ENCODE data around the gene CIDEC. TPM values are rescaled to one million over a fixed set of nuclear protein-coding genes. Genes with fewer than 3 reads are reported as not detected.
"Not testable (repeated sequence)": the region's sequence is repeated elsewhere in the genome, so short reads cannot be mapped to it uniquely, and the experiment has no call there.

The CIDEC gene
- total and polyA plus RNA-seq, 2 experiments from 2014 or later: not detected

- TF ChIP-seq, protein P1, sequence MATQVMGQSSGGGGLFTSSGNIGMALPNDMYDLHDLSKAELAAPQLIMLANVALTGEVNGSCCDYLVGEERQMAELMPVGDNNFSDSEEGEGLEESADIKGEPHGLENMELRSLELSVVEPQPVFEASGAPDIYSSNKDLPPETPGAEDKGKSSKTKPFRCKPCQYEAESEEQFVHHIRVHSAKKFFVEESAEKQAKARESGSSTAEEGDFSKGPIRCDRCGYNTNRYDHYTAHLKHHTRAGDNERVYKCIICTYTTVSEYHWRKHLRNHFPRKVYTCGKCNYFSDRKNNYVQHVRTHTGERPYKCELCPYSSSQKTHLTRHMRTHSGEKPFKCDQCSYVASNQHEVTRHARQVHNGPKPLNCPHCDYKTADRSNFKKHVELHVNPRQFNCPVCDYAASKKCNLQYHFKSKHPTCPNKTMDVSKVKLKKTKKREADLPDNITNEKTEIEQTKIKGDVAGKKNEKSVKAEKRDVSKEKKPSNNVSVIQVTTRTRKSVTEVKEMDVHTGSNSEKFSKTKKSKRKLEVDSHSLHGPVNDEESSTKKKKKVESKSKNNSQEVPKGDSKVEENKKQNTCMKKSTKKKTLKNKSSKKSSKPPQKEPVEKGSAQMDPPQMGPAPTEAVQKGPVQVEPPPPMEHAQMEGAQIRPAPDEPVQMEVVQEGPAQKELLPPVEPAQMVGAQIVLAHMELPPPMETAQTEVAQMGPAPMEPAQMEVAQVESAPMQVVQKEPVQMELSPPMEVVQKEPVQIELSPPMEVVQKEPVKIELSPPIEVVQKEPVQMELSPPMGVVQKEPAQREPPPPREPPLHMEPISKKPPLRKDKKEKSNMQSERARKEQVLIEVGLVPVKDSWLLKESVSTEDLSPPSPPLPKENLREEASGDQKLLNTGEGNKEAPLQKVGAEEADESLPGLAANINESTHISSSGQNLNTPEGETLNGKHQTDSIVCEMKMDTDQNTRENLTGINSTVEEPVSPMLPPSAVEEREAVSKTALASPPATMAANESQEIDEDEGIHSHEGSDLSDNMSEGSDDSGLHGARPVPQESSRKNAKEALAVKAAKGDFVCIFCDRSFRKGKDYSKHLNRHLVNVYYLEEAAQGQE (IDR thresholded peaks at IDR 0.05; ENCODE audit: unreplicated experiment): no peak
- TF ChIP-seq ZNF331 (CRISPR knock-in tag; IDR thresholded peaks at IDR 0.05; ENCODE audit: low read depth): no peak
- TF ChIP-seq, protein P2, sequence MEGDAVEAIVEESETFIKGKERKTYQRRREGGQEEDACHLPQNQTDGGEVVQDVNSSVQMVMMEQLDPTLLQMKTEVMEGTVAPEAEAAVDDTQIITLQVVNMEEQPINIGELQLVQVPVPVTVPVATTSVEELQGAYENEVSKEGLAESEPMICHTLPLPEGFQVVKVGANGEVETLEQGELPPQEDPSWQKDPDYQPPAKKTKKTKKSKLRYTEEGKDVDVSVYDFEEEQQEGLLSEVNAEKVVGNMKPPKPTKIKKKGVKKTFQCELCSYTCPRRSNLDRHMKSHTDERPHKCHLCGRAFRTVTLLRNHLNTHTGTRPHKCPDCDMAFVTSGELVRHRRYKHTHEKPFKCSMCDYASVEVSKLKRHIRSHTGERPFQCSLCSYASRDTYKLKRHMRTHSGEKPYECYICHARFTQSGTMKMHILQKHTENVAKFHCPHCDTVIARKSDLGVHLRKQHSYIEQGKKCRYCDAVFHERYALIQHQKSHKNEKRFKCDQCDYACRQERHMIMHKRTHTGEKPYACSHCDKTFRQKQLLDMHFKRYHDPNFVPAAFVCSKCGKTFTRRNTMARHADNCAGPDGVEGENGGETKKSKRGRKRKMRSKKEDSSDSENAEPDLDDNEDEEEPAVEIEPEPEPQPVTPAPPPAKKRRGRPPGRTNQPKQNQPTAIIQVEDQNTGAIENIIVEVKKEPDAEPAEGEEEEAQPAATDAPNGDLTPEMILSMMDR (conservative IDR thresholded peaks at IDR 0.05; ENCODE audit: low read depth in 2 of 2): no peak
- TF ChIP-seq EZH2 (IDR thresholded peaks at IDR 0.05; ENCODE audit: low read depth, unreplicated experiment): no peak
- no peak for TF ChIP-seq JUNB (IDR thresholded peaks at IDR 0.05; ENCODE audit: unreplicated experiment)
- no peak for TF ChIP-seq ETS1 (IDR thresholded peaks at IDR 0.05)
- TF ChIP-seq NANOG (IDR thresholded peaks at IDR 0.05; ENCODE audit: borderline replicate concordance): no peak
Observed at GRCh38 chr3:9875448-9875847, 4.6 kb downstream of the CIDEC start (continued).

DNA sequence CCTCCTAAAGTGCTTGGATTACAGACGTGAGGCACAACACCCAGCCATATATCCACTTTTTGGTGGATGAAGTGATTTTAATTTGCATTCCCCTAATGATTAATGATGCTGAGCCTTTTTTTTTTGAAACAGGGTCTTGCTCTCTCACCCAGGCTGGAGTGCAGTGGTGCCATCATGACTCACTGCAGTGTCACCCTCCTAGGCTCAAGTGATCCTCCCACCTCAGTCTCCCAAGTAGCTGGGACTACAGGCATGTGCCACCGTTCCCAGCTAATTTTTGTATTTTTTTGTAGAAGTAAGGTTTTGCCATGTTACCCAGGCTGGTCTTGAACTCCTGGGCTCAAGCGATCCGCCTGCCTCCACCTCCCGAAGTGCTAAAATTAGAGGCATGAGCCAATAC is 8.0 kb downstream of the CIDEC start:
- H3K27me3 ChIP-seq (ENCODE audit: insufficient read depth); H3K36me3 ChIP-seq (ENCODE audit: insufficient read depth); H3K79me2 ChIP-seq (replicated peaks; ENCODE audit: insufficient read depth); H3K4me3 Mint-ChIP-seq; H3K9me2 ChIP-seq (ENCODE audit: insufficient read depth); H3K4me2 ChIP-seq; ATAC-seq; H3K36me3 Mint-ChIP-seq (ENCODE audit: low read depth); H3K27ac ChIP-seq (ENCODE audit: low read depth); H3K27me3 Mint-ChIP-seq (ENCODE audit: insufficient read depth, low read depth, poor library complexity); DNase-seq (ENCODE audit: low spot score); H3K4me3 ChIP-seq; H3K9me3 Mint-ChIP-seq; H3K4me1 Mint-ChIP-seq; H3F3A ChIP-seq (replicated peaks; ENCODE audit: low read depth); H2AFZ ChIP-seq; H4K20me1 ChIP-seq (replicated peaks; ENCODE audit: insufficient read depth); H3K4me1 ChIP-seq (ENCODE audit: insufficient read depth); H3K27ac Mint-ChIP-seq: not testable (repeated sequence)

DNA sequence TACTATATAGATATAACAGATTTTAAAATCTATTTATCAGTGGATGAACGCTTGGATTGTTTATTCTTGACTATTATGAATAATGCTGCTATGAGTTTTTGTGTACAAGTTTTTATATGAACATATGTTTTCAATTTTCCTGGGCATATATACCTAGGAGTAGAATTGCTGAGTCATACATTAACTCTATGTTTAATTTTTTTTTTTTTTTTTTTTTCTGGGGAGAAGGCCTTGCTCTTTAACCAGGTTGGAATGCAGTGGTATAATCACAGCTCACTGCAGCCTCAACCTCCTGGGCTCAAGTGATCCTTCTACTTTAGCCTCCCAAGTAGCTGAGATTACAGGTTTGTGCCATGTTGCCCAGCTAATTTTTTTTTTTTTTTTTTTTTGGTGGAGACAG is 9.1 kb downstream of the CIDEC start:
- Histone ChIP-seq H3K9me2 (ENCODE audit: insufficient read depth) (no peaks in the 10 kb centered on the region), H4K20me1 (replicated peaks; ENCODE audit: insufficient read depth) (no peaks in the 10 kb centered on the region), H3K36me3 (ENCODE audit: insufficient read depth) (no peaks in the 10 kb centered on the region), H2AFZ (peak overlapping the region; percentile 38), H3K4me3 (no peak overlapping the region), H3F3A (replicated peaks; ENCODE audit: low read depth) (no peaks in the 10 kb centered on the region), H3K27ac (ENCODE audit: low read depth) (no peak overlapping the region), H3K4me1 (ENCODE audit: insufficient read depth) (no peaks in the 10 kb centered on the region), H3K79me2 (replicated peaks; ENCODE audit: insufficient read depth) (no peaks in the 10 kb centered on the region), H3K27me3 (ENCODE audit: insufficient read depth) (no peaks in the 10 kb centered on the region), H3K4me2 (no peak overlapping the region)
- DNase-seq (ENCODE audit: low spot score): no peak
- Mint-ChIP-seq H3K4me1 (no peaks in the 10 kb centered on the region), H3K36me3 (ENCODE audit: low read depth) (no peaks in the 10 kb centered on the region), H3K4me3 (no peak overlapping the region), H3K27me3 (ENCODE audit: insufficient read depth, low read depth, poor library complexity) (peaks cover 8% of the 10 kb centered on the region), H3K27ac (no peak overlapping the region), H3K9me3 (no peaks in the 10 kb centered on the region; the same call in 2 of the 3 replicates)
- no peak for ATAC-seq
- TF ChIP-seq EZH2phosphoT487 (IDR thresholded peaks at IDR 0.05; ENCODE audit: unreplicated experiment) (no peak), CREB1 (CRISPR knock-in tag; IDR thresholded peaks at IDR 0.05; ENCODE audit: low read depth) (no peak), STAT1 (IDR thresholded peaks at IDR 0.05; ENCODE audit: unreplicated experiment) (no peak), POLR2AphosphoS5 (IDR thresholded peaks at IDR 0.05; ENCODE audit: low read depth) (no peak), JUNB (IDR thresholded peaks at IDR 0.05; ENCODE audit: unreplicated experiment) (no peak), ETS1 (IDR thresholded peaks at IDR 0.05) (no peak), NANOG (IDR thresholded peaks at IDR 0.05; ENCODE audit: borderline replicate concordance) (no peak), ZNF114 (CRISPR knock-in tag; IDR thresholded peaks at IDR 0.05) (no peak), ZNF331 (CRISPR knock-in tag; IDR thresholded peaks at IDR 0.05; ENCODE audit: low read depth) (no peak)
- TF ChIP-seq, protein P1 (IDR thresholded peaks at IDR 0.05; ENCODE audit: unreplicated experiment): no peak

All from GM23338 (cell line).